IMR-90 (cell line): Measurements from ENCODE around the gene KIF13A. TPM values are rescaled to one million over a fixed set of nuclear protein-coding genes. Genes with fewer than 3 reads are reported as not detected.

Source experiments
- ATAC-seq: fragments of 200-7000 bp; cut with Tn5 transposase; 2 replicates; pipeline ENCODE4 v1.9.1; 2020; ENCODE audit warnings: low read depth, mild to moderate bottlenecking, moderate library complexity
- BruUV-seq: library from RNA; stranded (reverse); fragments of 400-500 nt; replicated peaks from 2 replicates; lab custom pipeline; 2021; lab: Mats Ljungman, UMichigan
- CTCF ChIA-PET: fragments of 300-600 bp; formaldehyde crosslinking; extraction: SDS; loops from one replicate; lab custom pipeline; 2021; ENCODE audit warnings: antibody characterized with exemption; lab: Yijun Ruan, JAX
- POLR2A ChIA-PET: fragments of 300-600 bp; sonication (Branson Sonifier 250); formaldehyde crosslinking; loops from one replicate; lab custom pipeline; 2022; ENCODE audit warnings: antibody characterized with exemption; ENCODE audit not compliant: unreplicated experiment; lab: Charles Lee
- DNase-seq: peaks from one replicate; pipeline ENCODE4 v3.0.0; 2013
- H2AFZ ChIP-seq: replicated peaks from 2 replicates; pipeline ENCODE3; 2013; ENCODE audit warnings: low read length, mild to moderate bottlenecking; ENCODE audit not compliant: poor library complexity
- H2AK5ac ChIP-seq: 2 replicates; pipeline ENCODE4 v1.6.1; 2013; ENCODE audit warnings: low read depth, low read length, inconsistent platforms
- H2AK9ac ChIP-seq: replicated peaks from 2 replicates; pipeline ENCODE3; 2013; ENCODE audit warnings: mild to moderate bottlenecking, low read depth, low read length, moderate library complexity; ENCODE audit not compliant: poor library complexity
- H2BK120ac ChIP-seq: 2 replicates; pipeline ENCODE4 v1.6.1; 2013; ENCODE audit warnings: low read depth, low read length, inconsistent platforms
- H2BK15ac ChIP-seq: 3 replicates; pipeline ENCODE4 v1.6.1; 2013; ENCODE audit warnings: low read depth, low read length, inconsistent platforms
- H2BK20ac ChIP-seq: 2 replicates; pipeline ENCODE4 v1.6.1; 2013; ENCODE audit warnings: low read depth, mild to moderate bottlenecking, inconsistent platforms, low read length, moderate library complexity
- H2BK5ac ChIP-seq: 2 replicates; pipeline ENCODE4 v1.6.1; 2013; ENCODE audit warnings: mild to moderate bottlenecking, low read depth, low read length, inconsistent platforms; ENCODE audit not compliant: poor library complexity, severe bottlenecking
- H3K14ac ChIP-seq: replicated peaks from 2 replicates; pipeline ENCODE4 v1.6.1; 2013; ENCODE audit warnings: low read depth, low read length, inconsistent platforms
- H3K18ac ChIP-seq: 2 replicates; pipeline ENCODE4 v1.6.1; 2013; ENCODE audit warnings: low read depth, low read length, control low read depth
- H3K23ac ChIP-seq: 2 replicates; pipeline ENCODE4 v1.6.1; 2013; ENCODE audit warnings: low read depth, low read length, inconsistent platforms
- H3K27ac ChIP-seq: 2 replicates; pipeline ENCODE4 v1.5.1; 2013; ENCODE audit warnings: mild to moderate bottlenecking, control low read depth, low read length; ENCODE audit not compliant: insufficient read depth
- H3K27me3 ChIP-seq: 2 replicates; pipeline ENCODE4 v1.6.1; 2013; ENCODE audit warnings: low read length; ENCODE audit not compliant: control insufficient read depth, insufficient read depth
- H3K36me3 ChIP-seq: 2 replicates; pipeline ENCODE4 v1.6.1; 2013; ENCODE audit warnings: low read length, mixed read lengths; ENCODE audit not compliant: control insufficient read depth, insufficient read depth
- H3K4ac ChIP-seq: 2 replicates; pipeline ENCODE4 v1.6.1; 2013; ENCODE audit warnings: low read depth, low read length, inconsistent platforms
- H3K4me1 ChIP-seq: 2 replicates; pipeline ENCODE4 v1.6.1; 2013; ENCODE audit warnings: low read length, mixed read lengths; ENCODE audit not compliant: control insufficient read depth, insufficient read depth
- H3K4me2 ChIP-seq: 2 replicates; pipeline ENCODE4 v1.6.1; 2013; ENCODE audit warnings: low read depth, mild to moderate bottlenecking, control low read depth, low read length, moderate library complexity
- H3K4me3 ChIP-seq: 2 replicates; pipeline ENCODE4 v1.5.1; 2013; ENCODE audit warnings: low read depth, mild to moderate bottlenecking, control low read depth, low read length, moderate library complexity; ENCODE audit not compliant: insufficient read depth
- H3K56ac ChIP-seq: 2 replicates; pipeline ENCODE4 v1.6.1; 2013; ENCODE audit warnings: low read length, inconsistent platforms; ENCODE audit not compliant: insufficient read depth; ENCODE audit errors: extremely low read depth
- H3K79me1 ChIP-seq, 2 experiments: 2 replicates each; pipeline ENCODE4 v1.6.1; 2013; ENCODE audit warnings: low read length in 2 of 2, inconsistent platforms in 1 of 2, low read depth in 1 of 2
- H3K9ac ChIP-seq: 2 replicates; pipeline ENCODE4 v1.6.1; 2013; ENCODE audit warnings: low read depth, low read length, control low read depth
- H3K9me1 ChIP-seq: 2 replicates; pipeline ENCODE4 v1.6.1; 2013; ENCODE audit warnings: low read length, inconsistent platforms; ENCODE audit not compliant: insufficient read depth
- H3K9me3 ChIP-seq: 2 replicates; pipeline ENCODE4 v1.6.1; 2013; ENCODE audit warnings: low read length; ENCODE audit not compliant: control insufficient read depth, insufficient read depth
- H4K20me1 ChIP-seq: 2 replicates; pipeline ENCODE4 v1.6.1; 2013; ENCODE audit warnings: low read length, inconsistent platforms; ENCODE audit not compliant: insufficient read depth
- H4K5ac ChIP-seq: 2 replicates; pipeline ENCODE4 v1.6.1; 2013; ENCODE audit warnings: mild to moderate bottlenecking, low read depth, low read length, control low read depth
- H4K8ac ChIP-seq, 2 experiments: 2 replicates each; pipeline ENCODE4 v1.6.1; 2013; ENCODE audit warnings: low read depth in 2 of 2, low read length in 2 of 2, control low read depth in 1 of 2, inconsistent platforms in 1 of 2
- H4K91ac ChIP-seq: 2 replicates; pipeline ENCODE4 v1.6.1; 2013; ENCODE audit warnings: low read depth, low read length, inconsistent platforms; ENCODE audit not compliant: insufficient read depth
- BHLHE40 ChIP-seq: fragments of 150-350 bp; IDR thresholded peaks from 2 replicates; pipeline ENCODE4 v1.6.1; 2016; ENCODE audit warnings: mild to moderate bottlenecking, low read depth, low read length
- CEBPB ChIP-seq: IDR thresholded peaks from 2 replicates; pipeline ENCODE4 v1.6.1; 2012; ENCODE audit warnings: low read depth, low read length, improper control_type of control experiment
- CHD1 ChIP-seq: IDR thresholded peaks from 2 replicates; pipeline ENCODE4 v1.6.1; 2012; ENCODE audit warnings: low read depth, low read length, improper control_type of control experiment
- CTCF ChIP-seq: conservative IDR thresholded peaks from 2 replicates; pipeline ENCODE4 v1.5.1; 2012; ENCODE audit warnings: mild to moderate bottlenecking, low read depth, low read length, improper control_type of control experiment
- FOS ChIP-seq: fragments of 150-350 bp; IDR thresholded peaks from 2 replicates; pipeline ENCODE4 v1.6.1; 2016; ENCODE audit warnings: low read depth, low read length
- MAFK ChIP-seq: IDR thresholded peaks from 2 replicates; pipeline ENCODE4 v1.6.1; 2012; ENCODE audit warnings: low read depth, low read length, improper control_type of control experiment
- MAZ ChIP-seq: IDR thresholded peaks from 2 replicates; pipeline ENCODE4 v1.6.1; 2012; ENCODE audit warnings: low read depth, mild to moderate bottlenecking, low read length, improper control_type of control experiment, moderate library complexity, borderline replicate concordance
- MXI1 ChIP-seq: IDR thresholded peaks from 2 replicates; pipeline ENCODE4 v1.6.1; 2012; ENCODE audit warnings: low read depth, mild to moderate bottlenecking, low read length, moderate library complexity, borderline replicate concordance
- NFE2L2 ChIP-seq: fragments of 150-350 bp; IDR thresholded peaks from 2 replicates; pipeline ENCODE4 v1.6.1; 2016; ENCODE audit warnings: low read depth, mild to moderate bottlenecking, low read length
- POLR2A ChIP-seq: IDR thresholded peaks from 2 replicates; pipeline ENCODE4 v1.6.1; 2012; ENCODE audit warnings: mild to moderate bottlenecking, low read depth, low read length
- RAD21 ChIP-seq: IDR thresholded peaks from 2 replicates; pipeline ENCODE4 v1.6.1; 2012; ENCODE audit warnings: low read length, improper control_type of control experiment
- RCOR1 ChIP-seq: IDR thresholded peaks from 2 replicates; pipeline ENCODE4 v1.6.1; 2012; ENCODE audit warnings: mild to moderate bottlenecking, low read length, improper control_type of control experiment; ENCODE audit not compliant: insufficient replicate concordance
- RFX5 ChIP-seq: IDR thresholded peaks from 2 replicates; pipeline ENCODE4 v1.8.0; 2012; ENCODE audit warnings: low read depth, mild to moderate bottlenecking, low read length, moderate library complexity
- SMC3 ChIP-seq: fragments of 150-350 bp; IDR thresholded peaks from 2 replicates; pipeline ENCODE4 v1.6.1; 2016; ENCODE audit warnings: low read depth, mild to moderate bottlenecking, antibody characterized with exemption, low read length, moderate library complexity
- USF2 ChIP-seq: fragments of 150-350 bp; IDR thresholded peaks from 2 replicates; pipeline ENCODE4 v1.6.1; 2017; ENCODE audit warnings: mild to moderate bottlenecking, antibody characterized with exemption, low read length, low read depth
- WGBS, 2 experiments: methylation state at CpG; one replicate each; pipeline versions ENCODE4 v1.1.5 to v1.1.7; 2013; ENCODE audit warnings: missing lambda C conversion rate in 2 of 2; ENCODE audit not compliant: insufficient read length in 1 of 2; ENCODE audit errors: extremely low coverage in 2 of 2; 5-methylcytosine and 5-hydroxymethylcytosine counted together
- dilution Hi-C: fragments of 300-500 bp; cut with HindIII; formaldehyde crosslinking; loops from one replicate; pipeline ENCODE4 v1.14.3; 2018; ENCODE audit warnings: low sequenced_read_pairs; ENCODE audit not compliant: unreplicated experiment
- in situ Hi-C: fragments of 300-500 bp; cut with MboI; formaldehyde crosslinking; loops from 3 replicates; pipeline ENCODE4 v1.14.3; 2019; ENCODE audit warnings: low sequenced_read_pairs, inconsistent platforms, mixed read lengths
- intact Hi-C: fragments of 100-400 bp; cut with micrococcal nuclease; formaldehyde crosslinking; loops from 2 replicates; pipeline ENCODE4 v1.10.0; 2022
- polyA plus RNA-seq, 3 experiments: library from polyadenylated mRNA; depleted of rRNA; stranded (reverse); fragments of >200 nt; gene quantifications; 2 replicates each; pipeline ENCODE4 v1.2.3, GENCODE V29; 2012; ENCODE audit warnings: low replicate concordance in 1 of 3
- total RNA-seq: library from RNA; depleted of rRNA; stranded (reverse); fragments of >200 nt; gene quantifications from 2 replicates; pipeline ENCODE4 v1.2.3, GENCODE V29; 2012

Gene KIF13A
- total and polyA plus RNA-seq, 2 of the 4 experiments (the other 2 are of a cell fraction): 23.3 to 51.8 TPM

GRCh38 chr6:17817763-17818162 lies 169.7 kb downstream of the KIF13A start:
- H4K91ac ChIP-seq: no peak overlapping the region
- ChIA-PET CTCF (interaction anchor here (1.2 to 2.0 kb wide), 4 partner anchors 14 to 305 kb away, joined by 3 to 7 read pairs (median 3); partner anchors contain the start of genes KIF13A and NHLRC1), POLR2A (interaction anchor here (0.5 kb wide), 1 partner anchor 250 kb away, joined by 9 read pairs; no protein-coding TSS in a partner anchor)
- H3K18ac ChIP-seq: 0 out of 2 replicates have a peak overlapping the region, but pooled peaks have one; percentile 42
- peak overlapping the region; percentile 10; the same call in 1 of the 2 replicates for H3K23ac ChIP-seq
- H2BK15ac ChIP-seq: no peak overlapping the region
- H3K4me2 ChIP-seq: no peak overlapping the region
- WGBS, 2 experiments: no CpG with 5 or more reads among the region's 1 CpG
- H4K20me1 ChIP-seq: no peaks in the 10 kb centered on the region
- no peak overlapping the region for H4K5ac ChIP-seq
- no peaks in the 10 kb centered on the region for H3K27me3 ChIP-seq
- H3K9me1 ChIP-seq: 0 out of 2 replicates have a peak, but pooled peaks cover 3% of the 10 kb centered on the region
- no peak overlapping the region for H3K9ac ChIP-seq
- peaks cover 3 to 13% of the 10 kb centered on the region in 2 experiments; a peak in 3 of 4 replicates for H3K79me1 ChIP-seq
- peak overlapping the region; percentile 17 for H2BK5ac ChIP-seq
- no peak overlapping the region for H2AFZ ChIP-seq
- in situ Hi-C loops: no loop called here
- H3K14ac ChIP-seq: no peak overlapping the region; the same call in 1 of the 2 replicates
- no TSS peak for BruUV-seq
- H2BK20ac ChIP-seq: no peak overlapping the region
- H2BK120ac ChIP-seq: no peak overlapping the region
- 0 out of 4 replicates have a peak overlapping the region, but pooled peaks of 1 of the 2 experiments have one; percentile 15 for H4K8ac ChIP-seq
- H2AK9ac ChIP-seq: no peak overlapping the region
- H3K56ac ChIP-seq: no peak overlapping the region
- DNase-seq (no peak), ATAC-seq (no peak)
- peaks cover 6% of the 10 kb centered on the region for H3K4me1 ChIP-seq
- H3K4me3 ChIP-seq: no peak overlapping the region
- TF ChIP-seq RFX5 (no peak), RAD21 (no peak), CHD1 (no peak), USF2 (no peak), FOS (no peak), CEBPB (no peak), RCOR1 (no peak), BHLHE40 (no peak), POLR2A (no peak), SMC3 (no peak), CTCF (no peak), MAFK (no peak), MXI1 (no peak), MAZ (no peak), NFE2L2 (no peak)
- H3K36me3 ChIP-seq: peaks cover 18% of the 10 kb centered on the region
- dilution Hi-C loops: no loop called here
- H3K9me3 ChIP-seq: no peaks in the 10 kb centered on the region
- H3K4ac ChIP-seq: peak overlapping the region; percentile 1; the same call in 1 of the 2 replicates
- H2AK5ac ChIP-seq: no peak overlapping the region
- H3K27ac ChIP-seq: no peak overlapping the region
- intact Hi-C loops: loop anchor here (1.0 to 5.0 kb wide), 2 partner anchors 170 to 305 kb away; partner anchors contain the start of genes KIF13A and NHLRC1
